ENCODE data around the gene TTLL5.

DNA sequence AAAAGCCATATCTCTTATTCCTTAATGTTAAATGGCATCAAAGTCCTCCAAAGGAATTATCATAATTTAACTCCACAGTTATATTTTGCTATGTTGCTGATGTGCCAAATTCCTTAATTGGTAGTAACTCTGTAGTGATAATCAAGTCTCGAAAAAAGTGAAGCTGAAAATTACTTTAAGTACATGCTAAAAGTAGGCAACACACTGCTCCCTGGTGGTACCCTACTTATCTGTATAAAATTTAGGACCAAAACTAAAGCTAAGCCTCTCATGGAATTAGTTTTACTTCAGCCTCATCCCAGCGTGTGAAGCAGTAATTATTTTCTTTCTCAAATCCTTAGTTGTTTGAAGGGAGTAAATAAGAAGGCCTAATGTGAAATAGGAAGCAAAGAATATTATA, 132.8 kb downstream of the TTLL5 start:
- TF ChIP-seq, protein P1, sequence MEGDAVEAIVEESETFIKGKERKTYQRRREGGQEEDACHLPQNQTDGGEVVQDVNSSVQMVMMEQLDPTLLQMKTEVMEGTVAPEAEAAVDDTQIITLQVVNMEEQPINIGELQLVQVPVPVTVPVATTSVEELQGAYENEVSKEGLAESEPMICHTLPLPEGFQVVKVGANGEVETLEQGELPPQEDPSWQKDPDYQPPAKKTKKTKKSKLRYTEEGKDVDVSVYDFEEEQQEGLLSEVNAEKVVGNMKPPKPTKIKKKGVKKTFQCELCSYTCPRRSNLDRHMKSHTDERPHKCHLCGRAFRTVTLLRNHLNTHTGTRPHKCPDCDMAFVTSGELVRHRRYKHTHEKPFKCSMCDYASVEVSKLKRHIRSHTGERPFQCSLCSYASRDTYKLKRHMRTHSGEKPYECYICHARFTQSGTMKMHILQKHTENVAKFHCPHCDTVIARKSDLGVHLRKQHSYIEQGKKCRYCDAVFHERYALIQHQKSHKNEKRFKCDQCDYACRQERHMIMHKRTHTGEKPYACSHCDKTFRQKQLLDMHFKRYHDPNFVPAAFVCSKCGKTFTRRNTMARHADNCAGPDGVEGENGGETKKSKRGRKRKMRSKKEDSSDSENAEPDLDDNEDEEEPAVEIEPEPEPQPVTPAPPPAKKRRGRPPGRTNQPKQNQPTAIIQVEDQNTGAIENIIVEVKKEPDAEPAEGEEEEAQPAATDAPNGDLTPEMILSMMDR (IDR thresholded peaks at IDR 0.05), result no peak
- TF ChIP-seq EP300 (IDR thresholded peaks at IDR 0.05), result no peak
- TF ChIP-seq CHD2 (IDR thresholded peaks at IDR 0.05; ENCODE audit: low read length, partially characterized antibody), result no peak

All from A549 (cell line).